D341Med (cell line): ENCODE measurements around the gene LY6G6D.
"Not testable (repeated sequence)": the region's sequence is repeated elsewhere in the genome, so short reads cannot be mapped to it uniquely, and the experiment has no call there.

Source experiments
- DNase-seq: peaks from one replicate; pipeline ENCODE4 v3.0.0; 2012; ENCODE audit warnings: low spot score

LY6G6D gene

GRCh38 chr6:31692353-31692752 is 22.8 kb upstream of the LY6G6D start:
- no peak for DNase-seq

- DNase-seq: no peak
Observed at GRCh38 chr6:31692886-31693285, 22.3 kb upstream of the LY6G6D start.

- DNase-seq: no peak
Observed at GRCh38 chr6:31693535-31693934, 21.6 kb upstream of the LY6G6D start.

GRCh38 chr6:31697555-31697954 is 17.6 kb upstream of the LY6G6D start:
- DNase-seq: no peak

GRCh38 chr6:31700740-31701401 is 14.3 kb upstream of the LY6G6D start:
- DNase-seq: no peak

GRCh38 chr6:31701666-31702404 is 13.3 kb upstream of the LY6G6D start:
- DNase-seq: peak; percentile 71

GRCh38 chr6:31702405-31702818 is 12.7 kb upstream of the LY6G6D start:
- DNase-seq: no peak

GRCh38 chr6:31702819-31703716 is 12.1 kb upstream of the LY6G6D start, which contains the start of gene ABHD16A:
ABHD16A (minus strand) TSS chr6:31703324; CDS start chr6:31703281, 43 bp downstream.
- DNase-seq: peak; percentile 99

GRCh38 chr6:31705931-31706330 is 9.2 kb upstream of the LY6G6D start:
- DNase-seq: no peak

- DNase-seq: no peak
Observed at GRCh38 chr6:31706599-31706998, 8.5 kb upstream of the LY6G6D start, which contains the start of gene LY6G6F. LY6G6F (plus strand) TSS chr6:31706866; CDS start chr6:31706907, 41 bp downstream.

- DNase-seq: no peak
Observed at GRCh38 chr6:31707701-31708100, 7.4 kb upstream of the LY6G6D start.

GRCh38 chr6:31708224-31708623 is 6.9 kb upstream of the LY6G6D start:
- no peak for DNase-seq

- not testable (repeated sequence) for DNase-seq
Observed at GRCh38 chr6:31709157-31709556, 6.0 kb upstream of the LY6G6D start.

- no peak for DNase-seq
Observed at GRCh38 chr6:31710523-31711219, 4.5 kb upstream of the LY6G6D start.

GRCh38 chr6:31711233-31711632 is 3.9 kb upstream of the LY6G6D start:
- no peak for DNase-seq

- DNase-seq: no peak
Observed at GRCh38 chr6:31712296-31712695, 2.9 kb upstream of the LY6G6D start.

GRCh38 chr6:31713465-31713864 is 1.7 kb upstream of the LY6G6D start:
- no peak for DNase-seq

GRCh38 chr6:31713991-31714684 is 1.0 kb upstream of the LY6G6D start:
- DNase-seq: no peak

- no peak for DNase-seq
Observed at GRCh38 chr6:31717499-31718222, 2.5 kb downstream of the LY6G6D start.

GRCh38 chr6:31718265-31718664 is 3.1 kb downstream of the LY6G6D start:
- DNase-seq: no peak
